ENCODE measurements around the gene ALX4.

- TF ChIP-seq CTCF (IDR thresholded peaks at IDR 0.05) (no peak), POLR2A (IDR thresholded peaks at IDR 0.05) (no peak)
These were observed 39.3 kb downstream of the ALX4 start for GRCh38 chr11:44270403-44271273.

Measured in gastroesophageal sphincter (tissue), 3 donors.